Right kidney (tissue), 1 donor: Measurements from ENCODE around the gene HSPB6.

Experiments
- DNase-seq: peaks from one replicate; pipeline ENCODE4 v3.0.0-alpha.2; 2016

HSPB6 gene

GRCh38 chr19:35746531-35746930 lies 10.3 kb downstream of the HSPB6 start:
- no peak for DNase-seq

- DNase-seq: no peak
Measured at GRCh38 chr19:35746087-35746462, 10.8 kb downstream of the HSPB6 start.

GRCh38 chr19:35745328-35746086 lies 11.3 kb downstream of the HSPB6 start, which contains the start of the genes PSENEN and U2AF1L4:
TSS of gene PSENEN (plus strand) at chr19:35745651. CDS start at chr19:35745931, 280 bp downstream.
TSS of gene U2AF1L4 (minus strand) at chr19:35745418. CDS start at chr19:35745391, 27 bp downstream.
- peak; percentile 82 for DNase-seq

GRCh38 chr19:35744430-35745327 lies 12.2 kb downstream of the HSPB6 start:
- peak; percentile 84 for DNase-seq

GRCh38 chr19:35743640-35744429 lies 13.0 kb downstream of the HSPB6 start:
- no peak for DNase-seq

GRCh38 chr19:35742121-35742724 lies 14.6 kb downstream of the HSPB6 start, which contains the start of gene IGFLR1:
TSS of gene IGFLR1 (minus strand) at chr19:35742452. CDS start at chr19:35741180, 1,272 bp downstream.
- DNase-seq: no peak

- no peak for DNase-seq
Measured at GRCh38 chr19:35741203-35741515, 15.7 kb downstream of the HSPB6 start.

GRCh38 chr19:35740423-35741202 lies 16.2 kb downstream of the HSPB6 start:
- peak; percentile 93 for DNase-seq

- no peak for DNase-seq
Measured at GRCh38 chr19:35740108-35740422, 16.8 kb downstream of the HSPB6 start.

GRCh38 chr19:35739275-35740107 lies 17.3 kb downstream of the HSPB6 start:
- no peak for DNase-seq

- DNase-seq: no peak
Measured at GRCh38 chr19:35738887-35739229, 18.0 kb downstream of the HSPB6 start.

- no peak for DNase-seq
Measured at GRCh38 chr19:35738021-35738886, 18.6 kb downstream of the HSPB6 start.

GRCh38 chr19:35736913-35737886 lies 19.6 kb downstream of the HSPB6 start:
- no peak for DNase-seq

GRCh38 chr19:35734889-35735288 lies 21.9 kb downstream of the HSPB6 start:
- no peak for DNase-seq

- DNase-seq: no peak
Measured at GRCh38 chr19:35734273-35734672, 22.6 kb downstream of the HSPB6 start.

- DNase-seq: no peak
Measured at GRCh38 chr19:35733180-35734125, 23.4 kb downstream of the HSPB6 start.

GRCh38 chr19:35732540-35733179 lies 24.2 kb downstream of the HSPB6 start:
- DNase-seq: no peak
